ENCODE results near the gene BLTP1. TPM values are rescaled to one million over a fixed set of nuclear protein-coding genes. Genes with fewer than 3 reads are reported as not detected.

The BLTP1 gene
- polyA plus RNA-seq, 2 donors = 11.5 to 12.0 TPM

DNA sequence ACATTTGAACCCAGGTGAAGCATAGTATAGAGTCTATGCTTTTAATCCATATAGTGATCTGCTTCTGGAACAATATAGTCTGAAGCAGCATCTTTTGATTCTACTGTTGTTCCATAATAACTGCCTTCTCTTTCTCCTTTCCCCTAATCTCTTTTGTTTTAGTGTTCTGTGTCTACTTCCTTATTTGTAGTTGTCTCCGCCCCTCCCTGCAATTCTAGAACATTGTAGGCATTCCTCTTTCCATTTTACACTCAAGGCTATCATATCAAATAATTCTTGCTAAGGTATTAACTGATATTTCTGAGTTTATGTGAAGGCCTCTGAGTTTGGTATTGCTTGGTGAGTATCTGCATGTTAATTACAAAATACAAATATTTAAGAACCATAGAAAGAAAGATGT is 11.6 kb downstream of the BLTP1 start:
- H3K27ac ChIP-seq (ENCODE audit: low read depth in 2 of 2, low read length in 1 of 2) = no peak overlapping the region
- no peaks in the 10 kb centered on the region for H3K36me3 ChIP-seq (ENCODE audit: control insufficient read depth in 2 of 2, insufficient read depth in 2 of 2, low read length in 1 of 2)
- H3K27me3 ChIP-seq (ENCODE audit: control insufficient read depth in 1 of 2, insufficient read depth in 2 of 2, low read length in 2 of 2) = no peaks in the 10 kb centered on the region
- H3K4me3 ChIP-seq (ENCODE audit: low read depth in 1 of 2, low read length in 2 of 2) = no peak overlapping the region
- no peaks in the 10 kb centered on the region for H3K9me3 ChIP-seq (ENCODE audit: control insufficient read depth in 2 of 2, insufficient read depth in 1 of 2, low read depth in 1 of 2, low read length in 1 of 2)
- H3K4me1 ChIP-seq (ENCODE audit: control insufficient read depth in 2 of 2, insufficient read depth in 2 of 2, low read length in 1 of 2) = peaks cover 0 to 2% of the 10 kb centered on the region in 2 donors
- 87 to 91% methylated on average over 1 of the region's 1 CpG for WGBS, 2 donors

GRCh38 chr4:122167369-122167768 is 15.2 kb downstream of the BLTP1 start:
- 92 to 94% methylated on average over 4 of the region's 4 CpGs for WGBS, 2 donors
- Histone ChIP-seq H3K27me3 (ENCODE audit: control insufficient read depth in 1 of 2, insufficient read depth in 2 of 2, low read length in 2 of 2) (no peaks in the 10 kb centered on the region), H3K27ac (ENCODE audit: low read depth in 2 of 2, low read length in 1 of 2) (no peak overlapping the region)

GRCh38 chr4:122170775-122171174 is 18.6 kb downstream of the BLTP1 start:
- Histone ChIP-seq H3K9me3 (ENCODE audit: control insufficient read depth in 2 of 2, insufficient read depth in 1 of 2, low read depth in 1 of 2, low read length in 1 of 2) (no peaks in the 10 kb centered on the region), H3K36me3 (ENCODE audit: control insufficient read depth in 2 of 2, insufficient read depth in 2 of 2, low read length in 1 of 2) (no peaks in the 10 kb centered on the region), H3K4me3 (ENCODE audit: low read depth in 1 of 2, low read length in 2 of 2) (no peak overlapping the region), H3K27ac (ENCODE audit: low read depth in 2 of 2, low read length in 1 of 2) (no peak overlapping the region), H3K4me1 (ENCODE audit: control insufficient read depth in 2 of 2, insufficient read depth in 2 of 2, low read length in 1 of 2) (no peaks in the 10 kb centered on the region), H3K27me3 (ENCODE audit: control insufficient read depth in 1 of 2, insufficient read depth in 2 of 2, low read length in 2 of 2) (no peaks in the 10 kb centered on the region)
- 38 to 41% methylated on average over 1 of the region's 1 CpG for WGBS, 2 donors

More at GRCh38 chr4:122167369-122167768, 15.2 kb downstream of the BLTP1 start:
- Histone ChIP-seq H3K36me3 (ENCODE audit: control insufficient read depth in 2 of 2, insufficient read depth in 2 of 2, low read length in 1 of 2) (no peaks in the 10 kb centered on the region), H3K4me3 (ENCODE audit: low read depth in 1 of 2, low read length in 2 of 2) (no peak overlapping the region), H3K9me3 (ENCODE audit: control insufficient read depth in 2 of 2, insufficient read depth in 1 of 2, low read depth in 1 of 2, low read length in 1 of 2) (no peaks in the 10 kb centered on the region), H3K4me1 (ENCODE audit: control insufficient read depth in 2 of 2, insufficient read depth in 2 of 2, low read length in 1 of 2) (peaks cover 0 to 2% of the 10 kb centered on the region in 2 donors)

DNA sequence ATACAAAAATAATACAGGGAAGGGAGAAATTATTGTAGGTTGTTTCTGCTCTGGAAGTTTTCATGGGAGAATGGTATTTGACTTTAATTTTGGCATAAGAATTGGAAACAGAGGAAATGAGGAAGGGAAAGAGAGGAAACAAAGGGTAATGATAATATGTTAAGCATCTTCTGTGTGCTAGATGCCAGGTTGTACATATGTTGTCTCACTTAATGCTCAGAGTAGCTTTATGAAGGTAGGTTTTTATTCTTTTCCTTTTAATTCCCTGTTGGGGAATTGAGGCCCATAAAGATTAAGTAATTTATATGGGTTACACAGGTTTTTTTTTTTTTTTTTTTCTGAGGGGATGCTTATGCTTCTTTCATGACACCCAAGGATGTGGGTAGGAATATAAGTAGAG is 19.2 kb downstream of the BLTP1 start:
- H3K4me3 ChIP-seq (ENCODE audit: low read depth in 1 of 2, low read length in 2 of 2) = no peak overlapping the region
- H3K27ac ChIP-seq (ENCODE audit: low read depth in 2 of 2, low read length in 1 of 2) = no peak overlapping the region
- H3K36me3 ChIP-seq (ENCODE audit: control insufficient read depth in 2 of 2, insufficient read depth in 2 of 2, low read length in 1 of 2) = no peaks in the 10 kb centered on the region
- no peaks in the 10 kb centered on the region for H3K27me3 ChIP-seq (ENCODE audit: control insufficient read depth in 1 of 2, insufficient read depth in 2 of 2, low read length in 2 of 2)
- H3K9me3 ChIP-seq (ENCODE audit: control insufficient read depth in 2 of 2, insufficient read depth in 1 of 2, low read depth in 1 of 2, low read length in 1 of 2) = no peaks in the 10 kb centered on the region
- no peaks in the 10 kb centered on the region for H3K4me1 ChIP-seq (ENCODE audit: control insufficient read depth in 2 of 2, insufficient read depth in 2 of 2, low read length in 1 of 2)

DNA sequence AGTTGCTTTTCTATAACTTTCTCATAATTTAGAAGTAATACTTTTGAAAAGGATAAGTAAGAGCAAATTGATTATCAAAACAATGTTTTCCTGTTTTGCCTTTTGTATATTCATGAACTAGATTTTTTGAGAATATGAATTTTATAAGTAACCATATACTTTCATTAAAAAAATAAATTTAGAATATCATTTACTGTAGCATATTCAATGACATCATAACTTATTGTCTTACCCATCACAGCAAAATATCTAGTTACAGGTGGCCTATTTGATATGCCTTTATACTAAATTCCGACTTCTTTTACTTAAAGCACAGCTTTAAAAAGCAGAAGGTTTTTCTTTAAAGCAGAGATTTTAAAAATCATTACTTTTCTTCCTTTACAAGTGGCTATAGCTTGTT is 20.1 kb downstream of the BLTP1 start:
- H3K9me3 ChIP-seq (ENCODE audit: control insufficient read depth in 2 of 2, insufficient read depth in 1 of 2, low read depth in 1 of 2, low read length in 1 of 2) = no peaks in the 10 kb centered on the region
- H3K4me3 ChIP-seq (ENCODE audit: low read depth in 1 of 2, low read length in 2 of 2) = no peak overlapping the region
- H3K27me3 ChIP-seq (ENCODE audit: control insufficient read depth in 1 of 2, insufficient read depth in 2 of 2, low read length in 2 of 2) = no peaks in the 10 kb centered on the region
- no peaks in the 10 kb centered on the region for H3K4me1 ChIP-seq (ENCODE audit: control insufficient read depth in 2 of 2, insufficient read depth in 2 of 2, low read length in 1 of 2)
- no peak overlapping the region for H3K27ac ChIP-seq (ENCODE audit: low read depth in 2 of 2, low read length in 1 of 2)
- H3K36me3 ChIP-seq (ENCODE audit: control insufficient read depth in 2 of 2, insufficient read depth in 2 of 2, low read length in 1 of 2) = no peaks in the 10 kb centered on the region
- WGBS, 2 donors = 98% methylated on average over 1 of the region's 1 CpG

GRCh38 chr4:122178961-122179360 is 26.8 kb downstream of the BLTP1 start:
- 96 to 100% methylated on average over 1 of the region's 1 CpG for WGBS, 2 donors
- Histone ChIP-seq H3K27ac (ENCODE audit: low read depth in 2 of 2, low read length in 1 of 2) (no peak overlapping the region), H3K36me3 (ENCODE audit: control insufficient read depth in 2 of 2, insufficient read depth in 2 of 2, low read length in 1 of 2) (no peaks in the 10 kb centered on the region), H3K4me3 (ENCODE audit: low read depth in 1 of 2, low read length in 2 of 2) (no peak overlapping the region), H3K9me3 (ENCODE audit: control insufficient read depth in 2 of 2, insufficient read depth in 1 of 2, low read depth in 1 of 2, low read length in 1 of 2) (no peaks in the 10 kb centered on the region), H3K4me1 (ENCODE audit: control insufficient read depth in 2 of 2, insufficient read depth in 2 of 2, low read length in 1 of 2) (no peaks in the 10 kb centered on the region), H3K27me3 (ENCODE audit: control insufficient read depth in 1 of 2, insufficient read depth in 2 of 2, low read length in 2 of 2) (no peaks in the 10 kb centered on the region)

GRCh38 chr4:122195718-122196117 is 43.6 kb downstream of the BLTP1 start:
- Histone ChIP-seq H3K4me3 (ENCODE audit: low read depth in 1 of 2, low read length in 2 of 2) (no peak overlapping the region), H3K27ac (ENCODE audit: low read depth in 2 of 2, low read length in 1 of 2) (no peak overlapping the region), H3K4me1 (ENCODE audit: control insufficient read depth in 2 of 2, insufficient read depth in 2 of 2, low read length in 1 of 2) (no peaks in the 10 kb centered on the region), H3K27me3 (ENCODE audit: control insufficient read depth in 1 of 2, insufficient read depth in 2 of 2, low read length in 2 of 2) (no peaks in the 10 kb centered on the region), H3K9me3 (ENCODE audit: control insufficient read depth in 2 of 2, insufficient read depth in 1 of 2, low read depth in 1 of 2, low read length in 1 of 2) (no peaks in the 10 kb centered on the region), H3K36me3 (ENCODE audit: control insufficient read depth in 2 of 2, insufficient read depth in 2 of 2, low read length in 1 of 2) (peaks cover 0 to 1% of the 10 kb centered on the region in 2 donors)
- WGBS, 2 donors = 92 to 94% methylated on average over 1 of the region's 1 CpG

Other genes starting within 250 kb of the BLTP1 start
- gene TRPC3, start 200.3 kb upstream of the BLTP1 start, polyA plus RNA-seq = under 1 TPM; 0.04 to 0.05 TPM
- not detected for gene ADAD1, start 226.7 kb downstream of the BLTP1 start, polyA plus RNA-seq

Measured in esophagus (tissue), 2 donors.